ENCODE measurements around the gene CASQ2. TPM values are rescaled to one million over a fixed set of nuclear protein-coding genes. Genes with fewer than 3 reads are reported as not detected.

Gene CASQ2
- total RNA-seq, 1 experiment from 2014 or later: not detected

GRCh38 chr1:115719285-115719684, 49.2 kb downstream of the CASQ2 start:
- Histone ChIP-seq H3K9ac (ENCODE audit: low read length) (no peak overlapping the region), H3K27ac (ENCODE audit: low read depth, low read length) (no peak overlapping the region), H3K9me3 (ENCODE audit: control insufficient read depth in 1 of 2, insufficient read depth in 1 of 2, low read depth in 1 of 2, low read length in 2 of 2) (no peaks in the 10 kb centered on the region), H3K36me3 (ENCODE audit: control insufficient read depth in 1 of 2, insufficient read depth in 2 of 2, low read length in 2 of 2) (no peaks in the 10 kb centered on the region), H3K27me3 (ENCODE audit: insufficient read depth, low read length) (no peaks in the 10 kb centered on the region), H4K20me1 (ENCODE audit: insufficient read depth) (no peaks in the 10 kb centered on the region), H2AFZ (ENCODE audit: low read depth, low read length, poor library complexity, severe bottlenecking) (no peak overlapping the region), H3K9me2 (ENCODE audit: insufficient read depth) (no peaks in the 10 kb centered on the region), H3K4me2 (ENCODE audit: low read length) (no peak overlapping the region), H3K4me1 (ENCODE audit: control insufficient read depth in 1 of 2, insufficient read depth in 2 of 2, low read length in 2 of 2) (peaks cover 7 to 11% of the 10 kb centered on the region in 2 experiments; a peak in 2 of 4 replicates), H3K79me2 (ENCODE audit: insufficient read depth, low read length) (no peaks in the 10 kb centered on the region), H3K4me3 (replicated peaks in 1 of 2; ENCODE audit: low read depth in 1 of 2, low read length in 2 of 2) (no peak overlapping the region)
- TF ChIP-seq CTCF (IDR thresholded peaks at IDR 0.05 in 2 of 3, conservative IDR thresholded peaks at IDR 0.05 in 1 of 3; ENCODE audit: borderline replicate concordance in 1 of 3, insufficient read depth in 1 of 3, low read depth in 2 of 3, low read length in 2 of 3) (no peak), REST (IDR thresholded peaks at IDR 0.05; ENCODE audit: low read depth) (no peak), RAD21 (IDR thresholded peaks at IDR 0.05; ENCODE audit: low read depth) (no peak), EZH2 (IDR thresholded peaks at IDR 0.05) (no peak), TCF7L2 (IDR thresholded peaks at IDR 0.05; ENCODE audit: borderline replicate concordance, extremely low read depth, insufficient read depth, insufficient read length) (no peak), EZH2phosphoT487 (IDR thresholded peaks at IDR 0.05; ENCODE audit: borderline replicate concordance) (no peak)
- intact Hi-C loops (cut with micrococcal nuclease): loop anchor here (5.0 kb wide), 1 partner anchor 263 kb away; no protein-coding TSS in a partner anchor
- CTCF ChIA-PET: interaction anchor here (1.9 to 5.0 kb wide), 2 partner anchors 13 to 14 kb away, joined by 11 to 28 read pairs; no protein-coding TSS in a partner anchor
- RAD21 ChIA-PET (ENCODE audit: low non-redundant PET in 1 of 2, low total read pairs in 2 of 2, uncharacterized antibody in 2 of 2, unreplicated experiment in 2 of 2): no interaction called here
- ATAC-seq (no peak), DNase-seq (ENCODE audit: low read depth, low spot score) (no peak)
- no TSS peak for BruUV-seq (replicated peaks)
- POLR2A ChIA-PET: no interaction called here
